Astrocyte of the spinal cord (primary cell): ENCODE data around the gene SLC9A9.

Experiments used
- DNase-seq: peaks from one replicate; pipeline ENCODE4 v3.0.0; 2011; ENCODE audit warnings: low read depth, low spot score
- H3K4me3 ChIP-seq: 2 replicates; pipeline ENCODE4 v1.5.1; 2011; ENCODE audit warnings: low read depth, mild to moderate bottlenecking, low read length, moderate library complexity
- CTCF ChIP-seq: IDR thresholded peaks from 2 replicates; pipeline ENCODE4 v1.5.1; 2012; ENCODE audit warnings: low read depth, mild to moderate bottlenecking, low read length, inconsistent platforms
- in situ Hi-C: cut with HindIII; loops from 2 replicates; pipeline ENCODE4 v1.10.0; 2017; ENCODE audit warnings: low sequenced_read_pairs

Gene SLC9A9

DNA sequence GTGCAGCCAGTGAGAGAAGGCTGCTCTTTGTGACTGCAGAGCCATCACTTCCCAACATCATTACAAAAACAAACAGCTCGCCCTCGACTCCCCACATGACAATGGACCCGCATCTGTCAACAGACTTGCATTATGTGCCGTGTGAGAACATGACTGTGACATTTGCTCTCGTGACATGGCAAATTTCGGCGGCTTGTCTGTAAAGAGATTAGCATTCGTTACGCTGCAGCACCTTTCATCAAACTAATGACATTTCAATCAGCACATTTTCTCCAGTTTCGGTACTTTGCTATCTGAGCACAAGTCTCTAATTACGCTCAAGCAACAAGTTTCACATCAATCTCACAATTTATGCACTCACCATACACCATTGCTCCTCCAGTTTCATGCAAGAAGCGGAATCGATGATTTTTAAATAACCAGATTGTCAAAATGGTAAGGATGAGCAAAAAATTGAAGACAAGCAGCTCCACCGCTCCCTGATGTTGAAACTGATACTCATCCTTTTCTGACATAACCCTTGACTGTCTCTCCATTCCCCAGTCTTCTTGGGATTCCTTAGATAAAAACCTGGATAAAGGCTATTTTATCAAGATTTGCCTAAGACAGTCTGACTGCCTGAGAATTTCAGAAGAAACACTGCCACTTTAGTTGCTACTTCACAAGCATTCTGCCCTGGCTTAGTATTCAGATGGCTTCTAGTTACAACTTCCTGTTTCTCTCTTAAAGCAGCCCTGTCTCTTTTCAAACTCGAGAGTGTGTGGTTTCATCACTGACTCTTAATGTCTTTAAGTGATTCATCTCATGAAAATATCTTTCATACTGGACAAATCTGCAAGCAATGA lies at the start of gene SLC9A9:
SLC9A9 (minus strand) TSS at position 682 of the 845 bp plus-strand sequence; CDS start at position 536, 146 bp downstream.
- no peak for TF ChIP-seq CTCF
- DNase-seq = peak; percentile 75
- in situ Hi-C loops = no loop called here
- peak within 1 kb of the TSS; percentile 60 for H3K4me3 ChIP-seq

GRCh38 chr3:143897576-143898295 lies 49.5 kb upstream of the SLC9A9 start:
- no peak overlapping the region for H3K4me3 ChIP-seq
- in situ Hi-C loops = no loop called here
- peak; percentile 54 for DNase-seq
- no peak for TF ChIP-seq CTCF

DNA sequence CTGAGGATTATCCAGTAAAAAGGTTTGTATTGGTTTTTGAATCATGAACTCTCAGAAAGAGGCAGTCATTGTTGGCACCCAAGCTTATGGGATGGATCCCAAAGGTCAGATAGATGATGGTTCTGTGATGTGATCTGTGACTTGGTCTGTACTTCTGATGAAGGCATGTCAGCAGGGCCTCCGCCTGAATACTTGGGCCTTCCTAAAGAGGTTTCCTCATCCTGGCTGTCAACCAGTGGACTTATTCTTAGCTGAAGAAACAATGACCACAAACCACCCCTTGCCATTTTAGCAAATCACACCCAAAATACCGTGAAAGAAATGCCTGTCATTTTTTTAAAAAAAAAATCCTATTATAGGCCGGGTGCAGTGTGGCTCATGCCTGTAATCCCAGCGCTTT lies 48.2 kb upstream of the SLC9A9 start:
- in situ Hi-C loops = no loop called here
- DNase-seq = no peak

DNA sequence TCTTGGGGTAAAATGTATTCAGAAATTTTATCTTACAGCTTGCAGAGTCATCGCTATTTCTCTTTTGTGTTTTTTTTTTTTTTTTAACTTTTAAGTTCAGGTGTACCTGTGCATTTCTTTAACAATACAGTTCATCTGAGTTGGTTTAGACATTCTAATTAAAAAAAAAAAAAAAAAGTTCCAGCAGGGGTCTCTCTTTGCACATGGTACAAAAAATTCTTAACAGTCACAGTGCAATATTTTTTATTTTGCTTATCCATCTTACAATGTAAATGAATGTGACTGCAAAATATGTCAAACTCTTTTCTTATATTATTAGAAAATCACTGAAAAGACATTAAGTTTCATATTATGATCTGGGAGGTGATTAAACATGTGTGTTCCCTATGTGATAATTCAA lies 47.5 kb upstream of the SLC9A9 start:
- peak; percentile 23 for DNase-seq
- in situ Hi-C loops = no loop called here
- TF ChIP-seq CTCF = peak; percentile 16

More for the DNA sequence above, 48.2 kb upstream of the SLC9A9 start:
- no peak for TF ChIP-seq CTCF
- H3K4me3 ChIP-seq = no peak overlapping the region

DNA sequence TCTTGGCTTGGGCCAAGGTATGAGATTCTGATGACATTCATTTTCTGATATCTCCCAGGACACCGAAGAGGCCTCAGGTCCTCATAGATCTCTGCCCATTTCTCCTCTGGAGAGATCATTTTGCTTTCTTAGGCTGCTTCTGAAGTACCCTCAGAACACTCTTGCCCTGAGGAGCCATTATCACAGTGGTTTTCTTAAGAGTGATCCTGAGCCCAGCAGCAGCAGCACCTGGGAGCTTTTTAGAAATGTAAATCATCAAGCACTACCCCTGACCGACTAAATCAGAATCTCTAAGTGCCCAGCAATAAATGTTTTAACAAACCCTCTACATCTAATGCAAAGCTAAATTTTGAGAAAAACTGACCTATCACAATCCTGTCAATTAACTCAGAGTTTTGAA lies 40.6 kb upstream of the SLC9A9 start:
- no peak for TF ChIP-seq CTCF
- in situ Hi-C loops = no loop called here
- H3K4me3 ChIP-seq = no peak overlapping the region
- no peak for DNase-seq

More for the DNA sequence above, 47.5 kb upstream of the SLC9A9 start:
- no peak overlapping the region for H3K4me3 ChIP-seq

- no peak overlapping the region for H3K4me3 ChIP-seq
- DNase-seq = no peak
- in situ Hi-C loops = no loop called here
- TF ChIP-seq CTCF = no peak
These were observed 39.9 kb upstream of the SLC9A9 start for GRCh38 chr3:143888166-143888565.
